NT2/D1 (cell line): ENCODE data around the gene KCTD2.
A peak's percentile ranks its signal among the peaks of the same experiment; 100 is the strongest.

Source experiments
- DNase-seq: peaks from one replicate; pipeline ENCODE4 v3.0.0-alpha.2; 2011; ENCODE audit warnings: low read depth, low spot score
- H3K27me3 ChIP-seq: 2 replicates; pipeline ENCODE4 v1.6.0; 2011; ENCODE audit warnings: mild to moderate bottlenecking; ENCODE audit not compliant: insufficient read length, insufficient read depth
- H3K36me3 ChIP-seq: 2 replicates; pipeline ENCODE4 v1.6.1; 2011; ENCODE audit warnings: mild to moderate bottlenecking, low read length, mixed read lengths; ENCODE audit not compliant: insufficient read depth, insufficient read length
- H3K4me1 ChIP-seq: 2 replicates; pipeline ENCODE4 v1.5.1; 2011; ENCODE audit not compliant: insufficient read depth, insufficient read length
- H3K4me3 ChIP-seq: 2 replicates; pipeline ENCODE4 v1.5.1; 2011; ENCODE audit warnings: low read depth; ENCODE audit not compliant: insufficient read length
- H3K9ac ChIP-seq: 2 replicates; pipeline ENCODE4 v1.6.0; 2011; ENCODE audit warnings: low read depth; ENCODE audit not compliant: insufficient read length
- H3K9me3 ChIP-seq: 2 replicates; pipeline ENCODE4 v1.5.1; 2011; ENCODE audit warnings: mild to moderate bottlenecking, low read length; ENCODE audit not compliant: insufficient read depth
- SUZ12 ChIP-seq: IDR thresholded peaks from 2 replicates; pipeline ENCODE4 v1.6.1; 2011; ENCODE audit not compliant: insufficient read length, insufficient read depth; ENCODE audit errors: extremely low read depth
- YY1 ChIP-seq: IDR thresholded peaks from 2 replicates; pipeline ENCODE4 v1.6.1; 2011; ENCODE audit not compliant: insufficient read length, insufficient read depth
- ZNF274 ChIP-seq: IDR thresholded peaks from 2 replicates; pipeline ENCODE4 v1.6.1; 2011; ENCODE audit warnings: mild to moderate bottlenecking, low read depth, low read length

Gene KCTD2

DNA sequence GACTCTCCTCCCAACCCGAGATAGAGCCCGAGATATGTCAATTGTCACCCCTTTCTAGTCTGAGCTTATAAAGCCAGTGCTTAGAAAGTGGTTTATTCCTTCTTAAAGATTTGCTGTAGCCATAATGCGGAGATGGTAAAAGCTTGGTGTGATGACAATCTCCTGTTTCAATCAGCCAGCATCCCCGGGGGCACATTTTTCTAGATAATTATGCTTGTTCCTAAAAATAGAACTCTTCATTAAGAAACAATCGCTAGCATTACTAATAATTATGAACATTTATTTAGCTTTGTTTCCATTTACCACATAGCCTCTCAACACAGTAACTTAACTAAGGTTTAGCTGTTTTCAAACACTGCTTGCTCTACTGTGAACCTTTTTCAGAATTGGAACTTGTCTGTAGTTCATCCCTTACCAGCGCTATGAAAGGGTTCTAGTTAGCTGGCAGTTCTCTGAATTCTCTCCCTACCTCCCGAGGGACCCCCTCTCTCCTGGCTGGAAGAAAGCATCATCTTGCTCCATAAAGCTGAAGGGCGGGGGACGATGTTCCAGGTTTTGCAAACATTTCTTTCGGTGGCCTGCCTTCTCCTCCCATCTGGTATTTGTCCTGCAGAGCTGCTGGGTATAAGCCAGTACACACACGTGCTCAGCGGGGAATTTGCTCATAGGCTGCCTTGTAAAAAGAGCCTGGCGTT, 35.5 kb upstream of the KCTD2 start:
- peak overlapping the region; percentile 96 for H3K9ac ChIP-seq
- H3K4me1 ChIP-seq: no peaks in the 10 kb centered on the region
- no peaks in the 10 kb centered on the region for H3K27me3 ChIP-seq
- peak overlapping the region; percentile 90 for H3K4me3 ChIP-seq
- no peaks in the 10 kb centered on the region for H3K9me3 ChIP-seq
- H3K36me3 ChIP-seq: peaks cover 15% of the 10 kb centered on the region
- TF ChIP-seq YY1 (no peak), ZNF274 (no peak), SUZ12 (no peak)
- DNase-seq: no peak

DNA sequence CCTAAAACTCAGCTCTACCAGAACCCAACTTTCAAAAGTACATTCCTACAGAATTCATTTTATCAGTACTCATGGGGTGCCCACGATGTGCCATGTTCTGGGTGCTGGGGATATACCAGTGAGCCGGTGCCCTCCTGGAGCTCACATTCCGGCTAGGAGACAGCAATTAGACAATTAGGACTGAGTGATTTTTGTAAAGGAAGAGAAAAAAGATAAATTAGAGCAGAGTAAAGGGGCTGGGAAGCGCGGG, 35.0 kb upstream of the KCTD2 start:
- H3K9me3 ChIP-seq: no peaks in the 10 kb centered on the region
- H3K27me3 ChIP-seq: no peaks in the 10 kb centered on the region
- peak overlapping the region; percentile 90 for H3K4me3 ChIP-seq
- no peak for TF ChIP-seq YY1
- TF ChIP-seq ZNF274: no peak
- no peak for TF ChIP-seq SUZ12
- no peak for DNase-seq
- H3K9ac ChIP-seq: peak overlapping the region; percentile 96
- peaks cover 18% of the 10 kb centered on the region for H3K36me3 ChIP-seq
- no peaks in the 10 kb centered on the region for H3K4me1 ChIP-seq

DNA sequence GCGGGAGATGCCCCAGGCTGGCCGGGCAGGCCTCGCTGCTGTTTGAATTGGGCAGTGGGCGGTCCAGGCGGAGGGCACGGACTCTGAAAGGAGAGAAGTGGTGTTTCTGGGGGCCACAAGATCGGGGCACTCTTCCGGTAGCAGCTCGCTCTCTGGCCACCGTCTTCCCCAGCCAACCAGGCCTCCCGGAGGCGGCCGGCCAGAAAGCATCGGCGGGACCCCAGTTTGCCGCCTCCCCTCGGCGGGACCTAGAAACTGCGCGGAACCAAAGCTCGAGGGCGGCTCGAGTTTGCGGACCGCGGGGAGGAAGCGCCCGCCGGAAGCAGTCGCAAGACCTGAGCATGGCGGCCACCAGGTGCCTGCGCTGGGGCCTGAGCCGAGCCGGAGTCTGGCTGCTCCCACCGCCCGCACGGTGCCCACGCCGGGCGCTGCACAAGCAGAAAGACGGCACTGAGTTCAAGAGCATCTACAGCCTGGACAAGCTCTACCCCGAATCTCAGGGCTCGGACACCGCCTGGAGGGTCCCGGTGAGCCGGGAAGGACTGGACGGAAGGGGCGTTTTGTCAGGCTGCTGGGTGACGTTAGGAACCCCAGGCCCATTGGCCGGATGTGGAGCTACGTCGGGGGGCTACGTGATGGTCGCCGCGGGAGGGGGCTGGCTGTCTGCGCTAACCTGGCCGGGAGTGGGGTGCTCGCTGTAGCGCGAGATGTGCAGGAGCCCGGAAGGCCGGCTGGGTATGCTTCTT, 34.5 kb upstream of the KCTD2 start, which contains the start of gene MRPL58:
Gene MRPL58, plus strand, starts transcription at position 325 of the 746 bp plus-strand sequence. Its CDS starts 17 bp downstream, at position 342.
- TF ChIP-seq YY1 (peak; percentile 80), SUZ12 (no peak)

DNA sequence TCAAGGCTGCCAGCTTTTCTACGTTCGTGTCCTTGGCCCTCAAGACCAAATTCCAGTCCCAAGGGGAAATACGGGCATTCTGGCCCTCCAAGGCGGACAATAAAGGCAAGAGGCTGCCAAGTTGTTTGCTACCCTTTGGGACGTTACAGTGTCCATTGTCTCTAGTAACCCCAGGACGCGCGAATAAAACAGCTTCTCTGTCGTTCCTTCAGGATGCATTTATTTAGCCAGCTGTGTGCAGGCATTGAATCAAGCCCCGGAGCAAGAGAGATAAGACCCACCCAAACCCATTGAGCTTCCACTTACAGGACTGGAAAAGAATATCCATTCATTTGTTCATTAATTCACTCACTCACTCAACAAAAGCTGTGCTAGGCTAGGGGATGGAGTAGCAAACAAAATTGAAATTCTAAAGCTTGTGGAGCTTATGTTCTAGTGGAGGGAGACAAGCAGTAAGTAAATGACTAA, 33.9 kb upstream of the KCTD2 start:
- H3K9me3 ChIP-seq: no peaks in the 10 kb centered on the region
- H3K4me1 ChIP-seq: no peaks in the 10 kb centered on the region
- peak overlapping the region; percentile 90 for H3K4me3 ChIP-seq
- no peak for DNase-seq
- H3K27me3 ChIP-seq: no peaks in the 10 kb centered on the region
- H3K36me3 ChIP-seq: peaks cover 23% of the 10 kb centered on the region
- peak overlapping the region; percentile 96 for H3K9ac ChIP-seq
- TF ChIP-seq YY1 (no peak), SUZ12 (no peak), ZNF274 (no peak)

More for the DNA sequence above, 34.5 kb upstream of the KCTD2 start, which contains the start of gene MRPL58:
- DNase-seq: peak; percentile 81
- Histone ChIP-seq H3K4me3 (peak within 1 kb of the TSS; percentile 90), H3K27me3 (no peaks in the 10 kb centered on the region), H3K9ac (peak within 1 kb of the TSS; percentile 96), H3K36me3 (peaks cover 19% of the 10 kb centered on the region), H3K4me1 (no peaks in the 10 kb centered on the region), H3K9me3 (no peaks in the 10 kb centered on the region)

DNA sequence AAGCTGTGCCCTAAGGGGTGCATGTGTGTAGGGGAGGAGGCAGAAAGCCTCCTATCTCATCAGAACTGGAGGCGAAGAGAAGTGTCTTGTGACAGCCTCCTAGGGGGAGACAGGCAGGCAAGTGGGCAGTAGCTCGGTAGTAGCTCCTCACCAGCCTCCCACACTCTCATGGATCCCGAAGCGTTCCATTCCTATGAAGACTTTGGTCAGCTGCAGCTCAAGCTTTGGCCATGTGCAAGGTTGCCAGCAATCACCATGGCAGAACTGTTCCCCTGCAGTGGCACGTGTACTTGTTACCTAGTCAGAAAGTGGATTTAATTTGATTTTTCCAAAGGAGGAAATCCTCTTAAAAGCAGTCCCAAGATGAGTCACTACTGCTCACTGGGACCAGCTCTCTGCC, 27.9 kb upstream of the KCTD2 start:
- H3K9me3 ChIP-seq: no peaks in the 10 kb centered on the region
- H3K4me1 ChIP-seq: no peaks in the 10 kb centered on the region
- no peak for TF ChIP-seq ZNF274
- H3K9ac ChIP-seq: no peak overlapping the region
- H3K27me3 ChIP-seq: no peaks in the 10 kb centered on the region
- DNase-seq: no peak
- peaks cover 67% of the 10 kb centered on the region for H3K36me3 ChIP-seq
- H3K4me3 ChIP-seq: no peak overlapping the region

DNA sequence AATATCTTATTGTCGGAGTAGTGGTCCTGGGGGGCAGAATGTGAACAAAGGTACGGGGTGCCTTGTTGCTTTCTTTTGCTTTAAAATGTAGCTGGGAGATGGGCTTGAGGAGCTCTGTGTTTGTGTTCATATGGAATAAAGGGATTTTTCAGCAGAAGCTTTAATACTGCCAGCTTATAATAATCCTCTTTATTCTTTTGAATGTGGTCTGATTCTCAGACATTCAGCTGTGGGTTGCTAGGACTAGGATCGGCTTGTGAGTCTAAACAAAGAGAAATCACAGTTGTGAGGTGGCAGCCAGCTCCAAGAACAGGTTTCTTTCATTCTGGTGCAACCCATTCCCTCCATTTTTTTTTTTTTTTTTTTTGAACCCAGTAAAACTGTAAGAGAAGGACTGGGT, 27.3 kb upstream of the KCTD2 start:
- TF ChIP-seq ZNF274 (no peak), SUZ12 (no peak), YY1 (no peak)
- Histone ChIP-seq H3K9me3 (peaks cover 2% of the 10 kb centered on the region; the same call in 1 of the 2 replicates), H3K36me3 (peaks cover 67% of the 10 kb centered on the region), H3K4me3 (no peak overlapping the region), H3K27me3 (no peaks in the 10 kb centered on the region), H3K9ac (no peak overlapping the region), H3K4me1 (no peaks in the 10 kb centered on the region)
- DNase-seq: no peak

DNA sequence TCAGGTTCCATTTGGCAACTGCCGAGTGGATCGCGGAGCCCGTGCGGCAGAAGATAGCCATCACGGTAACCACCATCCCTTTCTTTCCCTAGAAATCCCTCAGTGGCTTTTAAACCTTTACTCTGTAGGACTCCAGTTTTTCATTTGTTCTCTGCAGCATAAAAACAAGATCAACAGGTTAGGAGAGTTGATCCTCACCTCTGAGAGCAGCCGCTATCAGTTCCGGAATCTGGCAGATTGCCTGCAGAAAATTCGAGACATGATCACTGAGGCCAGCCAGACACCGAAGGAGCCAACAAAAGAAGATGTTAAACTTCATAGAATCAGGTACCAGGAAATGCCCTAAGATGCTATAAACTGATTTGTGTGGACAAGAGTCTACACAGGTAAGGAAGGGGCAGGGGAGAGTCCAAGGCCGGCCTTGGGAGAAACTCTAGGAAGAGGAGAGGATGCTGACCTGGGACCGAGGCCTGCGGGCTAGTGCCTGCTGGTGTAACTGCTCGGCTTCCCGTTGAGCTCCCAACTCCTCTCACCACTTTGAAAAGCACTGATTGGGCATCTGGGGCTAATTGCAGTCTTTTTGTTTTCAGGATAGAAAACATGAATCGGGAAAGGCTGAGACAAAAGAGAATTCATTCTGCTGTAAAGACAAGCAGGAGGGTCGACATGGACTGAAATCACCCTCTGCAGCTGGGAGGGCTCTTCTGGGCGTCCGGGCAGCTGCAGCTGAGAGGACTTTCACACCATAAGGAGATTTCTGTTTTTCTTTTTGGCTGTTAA, 26.5 kb upstream of the KCTD2 start:
- H3K36me3 ChIP-seq: peaks cover 67% of the 10 kb centered on the region
- no peak for TF ChIP-seq YY1
- TF ChIP-seq SUZ12: no peak
- no peak for TF ChIP-seq ZNF274
- peaks cover 8% of the 10 kb centered on the region; the same call in 1 of the 2 replicates for H3K9me3 ChIP-seq
- no peak overlapping the region for H3K4me3 ChIP-seq
- no peak for DNase-seq
- H3K27me3 ChIP-seq: no peaks in the 10 kb centered on the region
- H3K9ac ChIP-seq: no peak overlapping the region
- no peaks in the 10 kb centered on the region for H3K4me1 ChIP-seq
